Skeletal muscle satellite cell (primary cell): ENCODE data around the gene RBM15B.

Experiments used
- H3K27me3 ChIP-seq: 2 replicates; pipeline ENCODE4 v1.7.0; 2013; ENCODE audit warnings: low read length; ENCODE audit not compliant: control insufficient read depth, insufficient read depth
- H3K36me3 ChIP-seq: 2 replicates; pipeline ENCODE4 v1.7.0; 2013; ENCODE audit warnings: mild to moderate bottlenecking, control low read depth, low read length; ENCODE audit not compliant: insufficient read depth
- H3K4me1 ChIP-seq: 2 replicates; pipeline ENCODE4 v1.7.0; 2013; ENCODE audit warnings: low read length; ENCODE audit not compliant: control insufficient read depth, insufficient read depth
- H3K4me2 ChIP-seq: 2 replicates; pipeline ENCODE4 v1.7.0; 2013; ENCODE audit warnings: mild to moderate bottlenecking, low read length
- H3K4me3 ChIP-seq: 2 replicates; pipeline ENCODE4 v1.7.0; 2013; ENCODE audit warnings: low read length
- H3K9ac ChIP-seq: 2 replicates; pipeline ENCODE4 v1.7.0; 2013; ENCODE audit warnings: mild to moderate bottlenecking, low read depth, low read length, moderate library complexity
- H3K9me3 ChIP-seq: replicated peaks from 2 replicates; pipeline ENCODE4 v1.7.0; 2013; ENCODE audit warnings: mild to moderate bottlenecking, control low read depth, low read length

Gene RBM15B

DNA sequence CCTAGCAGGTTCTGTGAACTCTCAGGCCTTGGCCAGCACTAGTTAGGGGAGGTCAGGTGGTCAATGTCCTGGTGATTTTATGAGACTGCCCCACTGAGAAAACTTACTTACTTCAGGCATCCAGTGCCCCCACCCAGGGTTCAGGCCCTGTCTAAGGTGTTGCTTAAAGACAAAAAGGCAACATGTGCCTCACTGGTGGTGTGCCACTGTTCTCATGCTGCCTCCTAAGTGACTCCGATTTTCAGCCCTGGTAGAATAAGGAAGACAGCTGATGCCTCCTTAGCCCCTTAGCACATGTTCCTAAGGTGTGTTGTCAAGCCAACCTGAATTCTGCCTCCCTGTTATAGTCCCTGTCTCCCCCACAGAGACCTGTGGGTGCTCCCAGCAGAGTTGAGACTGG is 5.3 kb downstream of the RBM15B start:
- peaks cover 28% of the 10 kb centered on the region for H3K4me1 ChIP-seq
- no peaks in the 10 kb centered on the region for H3K9me3 ChIP-seq
- H3K4me3 ChIP-seq, result no peak overlapping the region
- peaks cover 57% of the 10 kb centered on the region for H3K36me3 ChIP-seq
- H3K4me2 ChIP-seq, result no peak overlapping the region
- H3K9ac ChIP-seq, result no peak overlapping the region
- no peaks in the 10 kb centered on the region for H3K27me3 ChIP-seq

DNA sequence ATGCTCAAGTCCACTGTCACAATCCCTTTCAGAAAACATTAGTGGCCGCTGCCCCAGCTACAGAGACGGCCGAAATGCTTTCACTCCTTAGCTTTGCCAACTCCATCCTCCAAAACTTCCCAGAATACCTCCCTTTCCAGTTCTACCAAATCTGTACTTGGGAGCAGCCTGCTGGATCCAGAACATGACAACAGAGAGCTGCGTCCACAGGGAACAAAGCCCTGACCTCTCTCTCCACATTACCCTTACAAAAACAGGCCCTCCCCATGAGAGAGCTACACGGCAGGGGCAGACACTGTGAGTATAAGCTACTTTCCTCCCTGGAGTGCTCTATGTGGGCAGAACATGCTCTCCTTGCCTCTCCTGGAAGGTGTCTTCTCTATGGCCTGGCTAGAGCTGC is 6.3 kb downstream of the RBM15B start:
- H3K9me3 ChIP-seq, result no peaks in the 10 kb centered on the region
- peaks cover 60% of the 10 kb centered on the region for H3K36me3 ChIP-seq
- H3K27me3 ChIP-seq, result no peaks in the 10 kb centered on the region
- H3K4me3 ChIP-seq, result no peak overlapping the region
- H3K9ac ChIP-seq, result no peak overlapping the region
- H3K4me2 ChIP-seq, result no peak overlapping the region
- H3K4me1 ChIP-seq, result peaks cover 21% of the 10 kb centered on the region

DNA sequence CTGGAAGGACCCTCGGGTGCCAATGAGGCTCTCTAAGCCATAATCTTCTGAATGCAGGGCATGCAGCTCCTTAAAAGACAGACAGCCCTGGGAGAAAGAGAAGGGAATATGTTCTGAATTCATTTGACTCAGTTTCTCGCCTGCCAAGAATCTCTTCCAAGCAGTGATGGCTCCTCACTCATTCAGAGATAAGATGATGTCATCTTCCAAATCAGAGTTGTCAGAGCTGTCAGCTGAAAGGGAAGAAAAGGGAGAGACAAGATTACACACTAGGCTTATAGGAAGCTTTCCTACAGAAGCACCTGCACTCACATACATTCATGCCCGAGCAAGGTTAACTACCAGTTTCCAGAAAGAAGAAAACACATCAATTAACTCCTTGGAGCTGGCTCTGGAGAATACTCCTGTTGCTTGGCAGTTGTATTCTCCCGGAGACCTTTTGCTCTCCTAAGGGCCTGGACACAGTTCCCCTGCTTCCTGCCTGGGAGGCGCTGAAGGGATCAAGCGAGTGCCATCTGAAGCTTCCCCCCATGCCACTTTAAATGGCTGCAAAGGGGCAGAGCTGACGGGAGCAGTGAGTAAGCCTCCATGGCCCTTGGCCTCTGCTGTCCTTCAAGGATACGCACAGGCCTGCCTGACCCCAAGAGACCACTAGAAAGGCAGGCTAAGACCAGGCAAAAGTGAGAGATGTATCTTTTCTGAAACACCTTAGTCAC is 7.7 kb downstream of the RBM15B start:
- peaks cover 7% of the 10 kb centered on the region for H3K4me1 ChIP-seq
- H3K9ac ChIP-seq, result no peak overlapping the region
- H3K36me3 ChIP-seq, result peaks cover 49% of the 10 kb centered on the region

DNA sequence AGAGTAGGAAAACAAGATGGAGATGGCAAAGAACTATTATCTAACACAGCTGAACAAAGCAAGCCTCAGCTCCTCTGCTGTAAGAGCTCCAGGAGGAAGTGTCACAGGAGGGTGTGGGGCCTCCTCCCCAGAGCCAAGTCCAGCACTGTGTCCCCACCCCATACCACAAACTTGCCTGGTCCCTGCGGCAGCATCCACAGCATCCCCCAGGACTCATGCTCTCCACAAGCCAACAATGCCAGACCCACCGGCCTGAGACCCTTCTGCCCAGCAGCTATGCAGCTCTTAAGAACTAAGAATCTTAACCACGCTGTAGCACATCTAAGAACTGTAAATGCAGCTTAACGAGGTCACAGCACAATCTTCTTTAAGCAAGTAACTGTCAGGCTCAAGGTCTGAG is 9.1 kb downstream of the RBM15B start:
- Histone ChIP-seq H3K4me3 (no peak overlapping the region), H3K9me3 (no peaks in the 10 kb centered on the region), H3K4me1 (no peaks in the 10 kb centered on the region), H3K36me3 (peaks cover 35% of the 10 kb centered on the region), H3K4me2 (no peak overlapping the region), H3K9ac (no peak overlapping the region), H3K27me3 (no peaks in the 10 kb centered on the region)

More for the DNA sequence above, 7.7 kb downstream of the RBM15B start:
- no peak overlapping the region for H3K4me3 ChIP-seq
- no peaks in the 10 kb centered on the region for H3K27me3 ChIP-seq
- H3K4me2 ChIP-seq, result no peak overlapping the region
- H3K9me3 ChIP-seq, result no peaks in the 10 kb centered on the region

DNA sequence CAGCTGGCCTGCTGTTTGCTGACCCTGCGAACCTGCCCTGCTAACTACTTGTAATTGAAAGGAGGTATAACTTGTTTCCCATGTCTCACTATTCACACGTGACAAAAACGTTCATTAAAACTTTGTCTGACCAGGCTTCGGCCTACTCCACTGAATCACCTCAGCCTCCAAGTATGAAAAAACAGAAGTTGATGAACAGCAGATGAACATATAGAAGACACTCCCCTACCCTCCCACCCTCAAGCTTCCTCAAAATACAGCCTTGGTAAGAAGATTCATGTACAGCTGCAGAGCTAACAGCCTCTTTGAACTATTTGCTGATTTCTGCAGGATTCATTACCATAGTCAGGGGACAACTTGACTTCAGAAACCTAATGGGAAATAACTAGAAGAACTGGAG is 10.7 kb downstream of the RBM15B start:
- Histone ChIP-seq H3K36me3 (peaks cover 20% of the 10 kb centered on the region), H3K4me3 (no peak overlapping the region), H3K9ac (no peak overlapping the region), H3K4me1 (no peaks in the 10 kb centered on the region), H3K4me2 (no peak overlapping the region), H3K9me3 (no peaks in the 10 kb centered on the region), H3K27me3 (no peaks in the 10 kb centered on the region)

DNA sequence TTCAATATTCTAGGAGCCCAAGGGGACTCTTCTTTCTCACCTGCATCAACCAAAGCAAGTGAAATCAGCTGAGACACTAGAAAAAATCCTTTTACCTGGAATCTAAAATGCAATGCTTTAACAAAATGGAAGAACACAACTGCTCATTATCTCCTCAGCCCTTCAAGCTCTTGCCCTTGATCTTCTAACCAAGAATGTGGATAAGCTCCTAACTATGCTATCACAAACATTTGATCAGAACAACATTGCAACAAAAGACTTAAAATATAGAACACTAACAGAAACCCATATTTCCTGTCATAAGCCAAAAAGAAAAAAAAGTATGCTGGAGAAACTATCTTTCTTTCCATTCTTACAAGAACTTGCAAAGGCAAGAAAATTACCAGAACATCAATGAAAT is 12.6 kb downstream of the RBM15B start:
- Histone ChIP-seq H3K4me1 (no peaks in the 10 kb centered on the region), H3K36me3 (peaks cover 11% of the 10 kb centered on the region), H3K27me3 (no peaks in the 10 kb centered on the region), H3K9ac (no peak overlapping the region), H3K9me3 (no peaks in the 10 kb centered on the region), H3K4me3 (no peak overlapping the region), H3K4me2 (no peak overlapping the region)

DNA sequence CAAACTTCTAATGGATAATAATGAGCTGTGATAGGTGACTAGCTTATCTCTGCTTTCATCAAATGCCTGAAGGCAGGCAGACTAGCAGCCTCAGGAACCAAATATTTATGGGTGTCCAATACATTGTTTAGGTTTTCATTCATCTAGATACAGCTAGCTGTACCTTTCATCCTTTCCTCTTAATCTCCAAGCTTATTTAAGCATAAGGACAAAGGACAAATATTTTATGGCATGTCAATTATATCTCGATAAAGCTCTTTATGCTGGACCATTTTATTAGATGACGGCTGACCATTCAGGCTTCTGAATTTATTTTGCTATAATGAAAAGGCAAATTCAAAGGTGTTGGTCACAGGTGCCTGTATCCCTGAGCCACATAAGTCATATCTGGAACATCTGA is 16.9 kb downstream of the RBM15B start:
- Histone ChIP-seq H3K9me3 (no peaks in the 10 kb centered on the region), H3K27me3 (no peaks in the 10 kb centered on the region), H3K4me2 (no peak overlapping the region), H3K9ac (no peak overlapping the region), H3K4me3 (no peak overlapping the region), H3K4me1 (no peaks in the 10 kb centered on the region), H3K36me3 (peaks cover 19% of the 10 kb centered on the region)

DNA sequence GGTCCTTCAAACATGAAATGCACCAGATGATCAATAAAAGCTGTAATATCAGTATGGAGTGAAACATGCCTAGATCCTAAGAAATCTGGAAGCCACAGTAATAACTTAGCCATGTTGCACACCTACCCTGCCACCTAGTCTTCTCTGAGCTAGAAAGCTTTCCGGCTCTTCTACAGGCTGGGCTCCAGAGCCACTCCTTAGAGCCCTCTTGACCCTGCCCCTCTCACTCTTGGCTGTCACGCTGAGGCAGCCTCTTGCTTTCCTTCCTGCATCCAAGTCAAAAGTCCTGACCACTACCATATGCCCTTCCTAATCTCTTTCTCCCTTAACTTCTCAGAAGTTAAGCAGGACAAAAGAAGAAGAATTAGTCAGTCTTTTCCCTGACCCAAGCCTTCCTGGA is 17.7 kb downstream of the RBM15B start:
- Histone ChIP-seq H3K9ac (no peak overlapping the region), H3K27me3 (no peaks in the 10 kb centered on the region), H3K9me3 (no peaks in the 10 kb centered on the region), H3K36me3 (peaks cover 21% of the 10 kb centered on the region), H3K4me1 (no peaks in the 10 kb centered on the region), H3K4me2 (no peak overlapping the region), H3K4me3 (no peak overlapping the region)

DNA sequence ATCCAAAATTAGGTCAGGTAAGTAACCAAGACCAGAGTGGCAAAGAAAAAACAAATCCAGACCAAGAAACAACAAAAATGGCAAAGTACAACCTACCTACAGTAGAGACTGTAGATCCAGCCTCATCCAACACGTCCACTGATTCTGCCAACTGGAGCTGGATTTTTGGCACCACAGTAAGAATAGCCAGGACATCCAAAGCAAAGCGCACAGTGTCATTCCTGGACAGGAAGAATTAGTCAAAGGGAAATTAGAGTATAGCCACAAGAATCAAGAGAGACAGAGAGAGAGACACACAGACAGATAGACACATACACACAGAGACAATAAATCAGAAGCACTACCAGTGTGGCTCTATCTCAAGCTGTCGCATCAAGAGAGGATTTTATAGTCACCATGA is 31.1 kb downstream of the RBM15B start:
- Histone ChIP-seq H3K4me2 (no peak overlapping the region), H3K36me3 (peaks cover 31% of the 10 kb centered on the region), H3K4me1 (no peaks in the 10 kb centered on the region), H3K9me3 (no peaks in the 10 kb centered on the region), H3K27me3 (no peaks in the 10 kb centered on the region), H3K9ac (no peak overlapping the region), H3K4me3 (no peak overlapping the region)

DNA sequence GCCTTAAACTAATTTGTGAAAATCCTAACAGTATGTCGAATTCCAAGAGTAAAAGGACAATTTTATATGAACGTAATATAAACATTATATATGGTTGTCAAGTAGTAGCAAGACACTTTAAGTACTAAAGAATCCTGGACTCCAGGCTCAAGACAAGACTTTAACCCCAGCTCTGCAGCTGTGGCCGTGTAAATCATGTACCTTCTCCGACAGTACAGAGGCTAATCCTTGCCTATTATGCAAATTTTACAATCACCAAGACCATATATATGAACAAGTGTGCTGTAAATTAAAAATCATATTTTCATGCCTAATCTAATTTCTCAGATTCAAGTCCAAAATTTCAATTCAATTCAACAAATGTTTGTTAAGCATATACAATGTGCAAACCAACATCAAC is 35.8 kb downstream of the RBM15B start:
- Histone ChIP-seq H3K27me3 (no peaks in the 10 kb centered on the region), H3K4me2 (no peak overlapping the region), H3K4me3 (no peak overlapping the region), H3K36me3 (peaks cover 19% of the 10 kb centered on the region), H3K9me3 (no peaks in the 10 kb centered on the region), H3K9ac (no peak overlapping the region), H3K4me1 (no peaks in the 10 kb centered on the region)

DNA sequence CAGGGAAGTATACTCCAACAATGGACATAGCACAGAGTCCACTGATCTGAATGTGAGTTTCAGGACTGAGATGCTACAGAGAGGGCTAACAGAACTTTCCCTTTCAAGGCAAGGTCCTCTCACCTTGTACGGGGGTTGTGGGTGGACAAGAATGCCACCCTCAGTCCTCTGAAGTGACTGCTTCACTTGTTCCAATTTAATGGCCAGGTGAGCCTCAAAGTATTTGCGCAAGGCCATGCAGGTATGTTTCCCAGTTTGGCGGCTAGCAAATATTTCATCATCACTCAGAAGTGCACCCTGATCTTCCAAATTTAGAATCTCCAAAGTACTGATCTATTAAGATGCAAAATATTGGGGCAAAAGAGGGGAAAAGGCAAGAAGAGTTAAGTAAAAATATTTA is 38.1 kb downstream of the RBM15B start:
- Histone ChIP-seq H3K4me2 (no peak overlapping the region), H3K9me3 (no peaks in the 10 kb centered on the region), H3K27me3 (no peaks in the 10 kb centered on the region), H3K4me3 (no peak overlapping the region), H3K4me1 (no peaks in the 10 kb centered on the region), H3K9ac (no peak overlapping the region), H3K36me3 (peaks cover 22% of the 10 kb centered on the region)

DNA sequence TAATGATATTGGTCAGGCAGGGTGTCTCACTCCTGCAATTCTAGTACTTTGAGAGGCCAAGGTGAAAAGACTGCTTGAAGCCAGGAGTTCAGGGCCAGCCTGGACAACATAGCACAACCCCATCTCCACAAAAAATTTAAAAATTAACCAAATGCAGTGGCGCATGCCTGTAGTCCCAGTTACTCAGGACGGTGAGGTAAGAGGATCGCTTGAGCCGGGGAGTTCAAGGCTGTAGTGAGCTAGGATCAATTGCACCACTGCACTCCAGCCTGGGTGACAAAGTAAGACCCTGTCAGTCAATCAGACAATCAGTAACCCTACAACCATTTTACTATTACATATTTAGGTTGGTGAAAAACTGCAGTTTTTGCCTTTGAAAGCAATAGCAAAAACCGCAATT is 43.0 kb downstream of the RBM15B start:
- no peaks in the 10 kb centered on the region for H3K9me3 ChIP-seq
- H3K4me2 ChIP-seq, result no peak overlapping the region
- H3K9ac ChIP-seq, result no peak overlapping the region
- H3K36me3 ChIP-seq, result peaks cover 13% of the 10 kb centered on the region
- H3K27me3 ChIP-seq, result no peaks in the 10 kb centered on the region
- no peaks in the 10 kb centered on the region for H3K4me1 ChIP-seq
- no peak overlapping the region for H3K4me3 ChIP-seq
